Endothelial cell (in vitro differentiated cells): ENCODE measurements around the gene AMIGO1. TPM values are rescaled to one million over a fixed set of nuclear protein-coding genes. Genes with fewer than 3 reads are reported as not detected.
A peak's percentile ranks its signal among the peaks of the same experiment; 100 is the strongest.

Experiments
- DNase-seq: peaks from one replicate; pipeline ENCODE4 v3.0.0; 2021; ENCODE audit warnings: low spot score
- H3K27ac Mint-ChIP-seq: one replicate; pipeline ENCODE4 v1.8.0; 2021; ENCODE audit warnings: mixed read lengths, inconsistent platforms; ENCODE audit not compliant: unreplicated experiment
- H3K27me3 Mint-ChIP-seq: one replicate; pipeline ENCODE4 v1.8.0; 2021; ENCODE audit warnings: mild to moderate bottlenecking, moderate library complexity, mixed read lengths, inconsistent platforms; ENCODE audit not compliant: unreplicated experiment
- H3K36me3 Mint-ChIP-seq: one replicate; pipeline ENCODE4 v1.8.0; 2021; ENCODE audit warnings: mild to moderate bottlenecking, low read depth, mixed read lengths, inconsistent platforms; ENCODE audit not compliant: unreplicated experiment
- H3K4me1 Mint-ChIP-seq: one replicate; pipeline ENCODE4 v1.8.0; 2021; ENCODE audit warnings: mild to moderate bottlenecking, mixed read lengths, inconsistent platforms; ENCODE audit not compliant: unreplicated experiment
- H3K4me3 Mint-ChIP-seq: one replicate; pipeline ENCODE4 v1.8.0; 2021; ENCODE audit warnings: mild to moderate bottlenecking, mixed read lengths, inconsistent platforms; ENCODE audit not compliant: unreplicated experiment
- H3K9me3 Mint-ChIP-seq: one replicate; pipeline ENCODE4 v1.8.0; 2021; ENCODE audit warnings: mixed read lengths, inconsistent platforms; ENCODE audit not compliant: unreplicated experiment
- CTCF ChIP-seq: fragments of 200-600 bp; sonication (generic); IDR thresholded peaks from one replicate; pipeline ENCODE4 v1.5.0; 2021; ENCODE audit warnings: antibody characterized with exemption; ENCODE audit not compliant: unreplicated experiment
- total RNA-seq: library from RNA; stranded (reverse); fragmentation: NEBNext Ultra II Directional; extraction: Animal tissue kit (Norgen Biotek cat#: 25700); gene quantifications from one replicate; pipeline ENCODE4 v1.2.1, GENCODE V29; 2021; ENCODE audit not compliant: unreplicated experiment

AMIGO1 gene
- total RNA-seq, 1 donor from 2014 or later, result 1.2 TPM

- DNase-seq, result no peak
- TF ChIP-seq CTCF, result no peak
- peaks cover 45% of the 10 kb centered on the region for H3K4me1 Mint-ChIP-seq
- H3K9me3 Mint-ChIP-seq, result no peaks in the 10 kb centered on the region
- H3K27ac Mint-ChIP-seq, result peak overlapping the region; percentile 94
- peaks cover 6% of the 10 kb centered on the region for H3K36me3 Mint-ChIP-seq
- peaks cover 13% of the 10 kb centered on the region for H3K27me3 Mint-ChIP-seq
- peak overlapping the region; percentile 97 for H3K4me3 Mint-ChIP-seq
These were observed 38.2 kb upstream of the AMIGO1 start for GRCh38 chr1:109547463-109548320.

GRCh38 chr1:109546311-109547109, 37.0 kb upstream of the AMIGO1 start:
- Mint-ChIP-seq H3K9me3 (no peaks in the 10 kb centered on the region), H3K27ac (peak overlapping the region; percentile 94), H3K4me1 (peaks cover 40% of the 10 kb centered on the region), H3K4me3 (peak overlapping the region; percentile 97), H3K36me3 (peaks cover 6% of the 10 kb centered on the region), H3K27me3 (peaks cover 15% of the 10 kb centered on the region)
- DNase-seq, result peak; percentile 92
- peak; percentile 82 for TF ChIP-seq CTCF

- peaks cover 33% of the 10 kb centered on the region for H3K4me1 Mint-ChIP-seq
- no peak for TF ChIP-seq CTCF
- H3K9me3 Mint-ChIP-seq, result no peaks in the 10 kb centered on the region
- peaks cover 16% of the 10 kb centered on the region for H3K27me3 Mint-ChIP-seq
- H3K27ac Mint-ChIP-seq, result no peak overlapping the region
- H3K4me3 Mint-ChIP-seq, result peak overlapping the region; percentile 38
- H3K36me3 Mint-ChIP-seq, result peaks cover 6% of the 10 kb centered on the region
- DNase-seq, result no peak
These were observed 34.6 kb upstream of the AMIGO1 start for GRCh38 chr1:109543988-109544735.

GRCh38 chr1:109543283-109543987, 33.9 kb upstream of the AMIGO1 start:
- Mint-ChIP-seq H3K4me3 (no peak overlapping the region), H3K4me1 (peaks cover 28% of the 10 kb centered on the region), H3K36me3 (peaks cover 6% of the 10 kb centered on the region), H3K27ac (no peak overlapping the region), H3K9me3 (no peaks in the 10 kb centered on the region), H3K27me3 (peaks cover 13% of the 10 kb centered on the region)
- DNase-seq, result no peak
- TF ChIP-seq CTCF, result no peak
